Keratinocyte (primary cell): ENCODE measurements around the gene DCDC2C.

Source experiments
- CTCF ChIP-seq, 3 experiments: IDR thresholded peaks in 1 of 3; conservative IDR thresholded peaks in 1 of 3; optimal IDR thresholded peaks in 1 of 3; 2 replicates in 2 of 3; 3 replicates in 1 of 3; pipeline versions ENCODE3 to v1.5.1; 2011; ENCODE audit warnings: low read length in 3 of 3, mild to moderate bottlenecking in 3 of 3, moderate library complexity in 2 of 3, control low read depth in 1 of 3, inconsistent platforms in 1 of 3; ENCODE audit not compliant: insufficient read depth in 2 of 3; ENCODE audit errors: extremely low read depth in 1 of 3
- EZH2 ChIP-seq: IDR thresholded peaks from one replicate; pipeline ENCODE4 v1.6.1; 2012; ENCODE audit warnings: inconsistent platforms, mild to moderate bottlenecking, low read length, moderate library complexity

GRCh38 chr2:3857576-3857975 is 154.2 kb downstream of the DCDC2C start:
- TF ChIP-seq CTCF (optimal IDR thresholded peaks at IDR 0.05 in 1 of 3, IDR thresholded peaks at IDR 0.05 in 1 of 3, conservative IDR thresholded peaks at IDR 0.05 in 1 of 3; ENCODE audit: extremely low read depth in 1 of 3, insufficient read depth in 2 of 3, low read length in 3 of 3): no peak
- TF ChIP-seq EZH2: no peak
